HTERT RPE-1 (cell line): ENCODE results near the gene CEP72.
"Not testable (repeated sequence)": the region's sequence is repeated elsewhere in the genome, so short reads cannot be mapped to it uniquely, and the experiment has no call there.

ENCODE experiments used
- in situ Hi-C: fragments of 300-500 bp; cut with MboI; formaldehyde crosslinking; loops from 4 replicates; pipeline ENCODE4 v1.14.3; 2020; ENCODE audit warnings: low sequenced_read_pairs

Gene CEP72, protein sequence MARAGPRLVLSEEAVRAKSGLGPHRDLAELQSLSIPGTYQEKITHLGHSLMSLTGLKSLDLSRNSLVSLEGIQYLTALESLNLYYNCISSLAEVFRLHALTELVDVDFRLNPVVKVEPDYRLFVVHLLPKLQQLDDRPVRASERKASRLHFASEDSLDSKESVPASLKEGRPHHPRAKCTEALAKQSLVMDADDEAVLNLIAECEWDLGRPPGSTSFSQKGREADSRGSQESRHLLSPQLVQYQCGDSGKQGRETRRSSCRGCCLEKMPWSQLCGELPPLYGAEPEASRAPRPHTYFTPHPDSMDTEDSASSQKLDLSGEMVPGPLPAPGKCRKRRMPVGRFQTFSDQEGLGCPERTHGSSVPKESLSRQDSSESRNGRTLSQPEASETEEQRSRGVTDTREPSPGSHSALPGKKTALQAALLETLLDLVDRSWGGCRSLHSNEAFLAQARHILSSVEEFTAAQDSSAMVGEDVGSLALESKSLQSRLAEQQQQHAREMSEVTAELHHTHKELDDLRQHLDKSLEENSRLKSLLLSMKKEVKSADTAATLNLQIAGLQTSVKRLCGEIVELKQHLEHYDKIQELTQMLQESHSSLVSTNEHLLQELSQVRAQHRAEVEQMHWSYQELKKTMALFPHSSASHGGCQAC

DNA sequence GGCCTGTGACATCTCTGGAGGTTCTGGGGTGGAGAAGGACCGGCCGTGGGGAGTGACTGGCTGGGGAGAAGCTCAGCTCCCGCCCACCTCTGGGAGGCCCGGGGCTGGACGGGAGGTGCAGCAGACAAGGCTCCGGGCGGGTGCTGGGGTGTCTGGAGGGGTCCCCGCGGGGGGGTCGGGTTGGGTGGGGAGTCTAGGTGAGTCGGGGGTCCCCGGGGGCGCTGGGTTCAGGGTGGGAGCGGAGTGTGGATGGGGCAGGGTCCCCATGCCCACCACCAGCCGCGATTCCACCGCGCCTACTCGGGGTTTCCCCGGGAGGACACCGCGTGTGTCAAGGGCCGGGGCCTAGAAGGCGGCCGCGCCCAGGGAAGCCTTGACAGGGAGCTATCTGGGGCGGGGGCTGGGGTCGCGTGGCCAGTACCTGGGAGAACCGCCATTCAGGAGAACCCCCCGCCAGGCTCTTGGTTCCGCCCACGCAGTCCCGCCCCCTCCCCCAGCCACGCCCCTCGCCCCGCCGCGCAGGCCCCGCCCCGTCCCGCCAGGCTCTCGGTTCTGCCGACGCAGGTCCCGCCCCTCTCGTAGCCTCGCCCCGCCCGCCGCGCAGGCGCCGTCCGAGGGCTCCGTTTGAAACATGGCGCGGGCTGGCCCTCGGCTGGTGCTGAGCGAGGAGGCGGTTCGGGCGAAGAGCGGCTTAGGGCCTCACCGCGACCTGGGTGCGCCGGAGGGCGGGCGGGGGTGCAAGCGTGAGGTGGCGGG is at the start of gene CEP72:
TSS of gene CEP72 (plus strand) at position 610 of the 756 bp plus-strand sequence. CDS start at position 632, 22 bp downstream.
- in situ Hi-C loops = no loop called here

DNA sequence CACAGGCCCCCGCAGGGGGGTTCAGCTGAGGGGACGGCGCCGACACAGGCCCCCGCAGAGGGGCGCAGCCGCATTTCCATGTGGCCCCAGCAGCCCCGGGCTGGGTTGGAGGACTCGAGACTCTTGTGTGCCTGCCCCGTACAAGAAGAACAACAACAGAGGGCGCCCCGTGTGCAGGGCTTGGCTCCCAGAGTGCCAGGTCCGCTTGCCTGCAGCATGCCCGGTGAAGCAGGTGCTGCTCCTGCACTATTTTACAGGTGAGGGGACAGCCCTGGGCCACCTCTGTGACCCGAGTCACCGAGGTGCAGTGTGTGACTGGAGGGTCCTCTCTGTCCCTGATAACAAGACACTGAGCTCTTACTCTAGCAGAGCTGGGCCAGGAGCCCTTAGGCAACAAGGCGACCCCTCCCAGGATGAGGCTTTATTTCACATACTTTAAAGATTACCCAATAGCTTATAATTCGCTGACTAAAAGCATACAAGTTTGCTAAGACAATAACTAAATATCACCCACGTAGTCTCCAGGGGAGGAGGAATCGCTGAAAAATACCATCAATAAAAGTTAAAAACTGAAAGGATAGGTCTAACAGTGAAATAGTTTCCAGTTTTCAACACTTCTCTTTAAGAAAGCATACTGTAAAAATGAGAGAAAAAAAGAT is 46.2 kb upstream of the CEP72 start:
- in situ Hi-C loops = no loop called here

DNA sequence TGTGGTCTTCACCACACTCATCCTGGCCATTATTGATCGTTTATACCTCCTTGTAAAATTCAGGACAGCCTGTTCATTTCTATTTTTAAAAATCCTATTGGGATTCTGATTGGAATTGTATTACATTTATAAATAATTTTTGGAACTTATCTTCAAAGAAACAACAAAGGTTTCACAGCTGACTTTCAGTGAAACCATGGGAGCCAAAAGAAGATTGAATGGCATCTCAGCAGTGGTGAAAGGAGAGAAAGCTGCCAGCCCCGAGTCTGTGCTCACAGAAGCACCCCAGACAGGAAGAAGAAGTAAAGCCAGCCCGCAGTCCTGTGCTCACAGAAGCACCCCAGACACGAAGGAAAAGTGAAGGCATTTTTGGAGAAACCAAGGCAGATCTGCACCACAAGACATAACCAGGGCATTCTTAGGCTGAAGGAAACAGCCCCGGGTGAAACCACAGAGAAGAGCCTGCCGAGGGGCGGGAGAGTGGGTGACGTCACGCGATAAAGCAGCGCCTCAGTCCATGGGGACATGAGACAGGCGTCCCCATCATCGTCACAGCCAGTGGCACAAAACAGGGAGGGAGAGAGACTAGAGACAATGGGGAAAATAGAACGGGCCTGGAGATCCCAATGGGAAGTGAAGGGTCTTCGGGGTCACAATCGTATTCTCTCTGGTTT is 45.4 kb upstream of the CEP72 start:
- in situ Hi-C loops = no loop called here

DNA sequence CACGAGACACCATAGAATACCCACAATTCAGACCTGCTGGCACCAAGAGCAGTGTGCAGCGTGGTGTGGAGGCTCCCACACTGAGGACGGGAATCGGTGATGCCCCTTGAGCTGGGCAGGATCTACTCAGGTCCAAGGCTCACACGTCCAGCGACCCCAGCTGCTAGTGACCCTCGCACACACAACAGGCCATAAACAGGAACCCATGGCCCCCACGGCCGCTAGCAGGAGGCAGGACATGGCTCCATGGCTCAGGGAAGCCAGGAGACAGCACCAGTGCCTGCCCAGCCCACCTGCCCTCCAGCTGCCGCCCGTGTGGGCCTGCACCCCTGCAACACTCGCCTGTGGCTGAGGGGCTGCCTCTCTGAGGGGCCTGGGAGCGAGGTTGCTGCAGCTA is 44.5 kb upstream of the CEP72 start:
- in situ Hi-C loops = no loop called here

DNA sequence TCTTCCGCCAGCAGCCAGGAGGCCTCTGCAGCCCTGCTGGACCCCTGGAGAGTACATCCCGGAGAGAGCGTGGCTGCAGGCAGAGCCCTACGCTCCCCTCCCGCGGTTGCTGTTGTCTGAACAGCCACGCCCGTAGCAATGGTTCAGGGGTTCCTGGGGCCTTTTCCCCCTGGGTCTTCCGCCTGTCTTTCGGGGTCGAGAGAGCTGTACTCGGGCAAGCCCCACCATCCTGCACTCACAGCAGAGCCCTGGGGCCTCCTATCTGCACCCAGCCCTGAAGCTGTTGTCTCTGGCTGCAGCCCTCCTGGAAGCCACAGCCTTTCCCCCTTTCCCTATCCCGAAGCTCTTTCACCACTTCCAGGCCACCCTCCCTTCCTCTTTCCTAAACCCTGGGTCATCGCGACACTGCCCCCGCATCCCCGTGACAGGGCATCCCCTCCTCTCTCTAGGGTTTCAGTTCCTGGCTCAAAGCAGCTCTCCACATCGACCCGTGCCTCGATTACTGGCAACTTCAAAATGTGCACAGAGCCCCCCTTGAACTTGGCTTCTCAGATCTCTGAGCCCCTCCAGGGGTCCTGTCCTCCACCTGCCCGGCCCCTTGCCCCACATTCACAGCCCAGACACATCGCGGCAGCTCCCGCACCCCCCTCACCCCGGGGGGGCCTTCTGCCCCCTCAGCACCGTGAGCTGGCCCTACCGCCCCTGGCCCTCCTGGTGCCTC is 43.9 kb upstream of the CEP72 start:
- in situ Hi-C loops = no loop called here

DNA sequence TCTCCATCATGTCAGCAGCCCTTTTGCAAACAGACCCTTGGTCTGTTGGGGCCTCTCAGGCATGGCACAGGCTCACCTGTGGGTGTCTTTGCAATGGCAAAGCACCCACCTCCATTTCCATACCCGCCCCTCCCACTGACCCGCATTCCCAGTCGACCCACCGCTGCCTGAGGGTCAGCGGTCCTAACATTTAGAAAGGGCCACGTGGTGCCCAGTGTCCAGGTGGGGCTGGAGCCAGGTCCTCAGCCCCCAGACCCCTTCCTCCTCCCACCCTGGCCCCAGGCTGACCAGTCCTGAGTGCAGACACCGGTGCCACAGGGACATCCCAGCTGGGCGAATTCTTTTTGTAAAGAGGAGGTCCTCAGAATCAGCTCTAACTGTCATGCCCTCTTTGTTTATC is 43.3 kb upstream of the CEP72 start:
- in situ Hi-C loops = no loop called here

DNA sequence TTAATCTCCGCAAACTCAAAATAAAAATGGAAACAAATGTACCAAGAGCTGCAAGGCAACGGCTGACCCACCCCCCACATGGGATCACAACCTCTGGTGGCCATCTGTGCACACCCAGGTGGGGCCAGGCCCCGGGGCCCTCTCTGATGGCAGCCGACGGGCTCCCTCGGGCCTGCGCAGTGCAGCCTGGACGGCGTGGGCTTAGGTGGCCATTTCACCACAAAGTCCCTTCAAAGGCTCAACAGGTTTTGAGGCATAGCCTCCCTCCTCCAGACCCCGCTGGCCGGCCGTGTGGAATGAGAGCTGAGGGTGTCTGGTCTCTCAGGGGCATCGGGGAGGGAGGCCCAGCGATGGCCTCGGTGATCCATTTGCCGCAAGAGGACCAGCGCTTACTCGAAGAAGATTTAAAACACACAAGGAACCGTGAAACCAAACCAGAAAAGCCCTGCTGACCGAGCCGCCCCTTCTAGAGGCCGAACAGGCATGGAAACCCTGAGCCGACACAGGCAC is 42.7 kb upstream of the CEP72 start:
- in situ Hi-C loops = no loop called here

DNA sequence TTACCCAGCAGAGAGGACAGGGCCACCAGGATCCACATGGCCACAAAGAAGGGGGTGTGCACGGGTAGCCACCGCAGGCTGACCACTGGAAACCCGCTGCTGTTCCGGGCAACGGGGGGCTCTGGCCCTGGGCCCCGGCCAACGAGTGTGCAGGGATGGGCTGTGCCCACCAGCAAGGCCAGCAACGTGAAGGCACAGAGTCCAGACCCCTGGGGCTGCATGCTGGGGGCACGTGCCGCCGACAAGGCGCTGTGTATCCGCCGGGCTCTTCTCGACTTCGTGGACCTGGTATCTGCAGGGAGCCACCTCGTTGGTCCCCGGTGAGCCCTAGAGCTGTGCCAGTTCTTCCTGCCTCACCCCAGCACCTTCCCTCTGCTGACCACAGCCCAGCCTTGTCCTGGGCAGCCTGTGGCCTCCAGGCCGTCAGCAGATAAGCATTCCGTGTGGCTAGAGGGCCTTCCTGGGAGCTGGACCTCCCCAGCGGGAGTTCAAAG is 42.2 kb upstream of the CEP72 start:
- in situ Hi-C loops = no loop called here

DNA sequence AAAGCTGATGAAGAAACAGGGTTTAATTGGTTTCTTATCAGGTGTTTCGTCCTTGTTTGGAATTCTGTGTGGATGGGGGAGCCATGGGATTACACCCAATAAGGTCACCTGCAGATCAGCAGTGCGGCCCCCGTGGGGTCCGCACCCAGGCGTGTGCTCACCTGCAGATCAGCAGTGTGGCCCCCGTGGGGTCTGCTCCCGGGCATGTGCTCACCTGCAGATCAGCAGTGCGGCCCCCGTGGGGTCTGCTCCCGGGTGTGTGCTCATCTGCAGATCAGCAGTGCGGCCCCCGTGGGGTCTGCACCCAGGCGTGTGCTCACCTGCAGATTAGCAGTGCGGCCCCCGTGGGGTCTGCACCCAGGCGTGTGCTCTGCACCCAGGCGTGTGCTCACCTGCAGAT is 41.7 kb upstream of the CEP72 start:
- in situ Hi-C loops = no loop called here

DNA sequence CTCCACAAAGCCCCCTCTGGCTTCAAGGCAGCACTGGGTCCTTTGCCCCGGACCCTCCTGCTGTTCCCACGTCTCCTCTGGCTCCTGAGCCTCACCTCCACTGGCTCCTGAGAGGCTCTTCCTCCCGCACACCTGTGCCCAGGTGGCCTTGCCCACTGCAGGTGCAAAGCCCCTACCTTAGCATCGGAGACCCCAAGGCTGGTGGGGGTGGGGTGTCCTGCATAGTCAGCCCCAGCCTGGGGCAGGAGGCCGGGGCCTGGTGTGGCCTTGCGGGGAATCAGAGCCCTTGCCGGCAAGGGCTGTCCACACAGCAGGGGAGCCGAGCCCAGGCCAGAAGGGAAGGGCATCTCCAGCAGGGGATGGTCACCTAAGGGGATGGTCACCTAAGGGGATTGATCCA is 41.3 kb upstream of the CEP72 start:
- in situ Hi-C loops = no loop called here

DNA sequence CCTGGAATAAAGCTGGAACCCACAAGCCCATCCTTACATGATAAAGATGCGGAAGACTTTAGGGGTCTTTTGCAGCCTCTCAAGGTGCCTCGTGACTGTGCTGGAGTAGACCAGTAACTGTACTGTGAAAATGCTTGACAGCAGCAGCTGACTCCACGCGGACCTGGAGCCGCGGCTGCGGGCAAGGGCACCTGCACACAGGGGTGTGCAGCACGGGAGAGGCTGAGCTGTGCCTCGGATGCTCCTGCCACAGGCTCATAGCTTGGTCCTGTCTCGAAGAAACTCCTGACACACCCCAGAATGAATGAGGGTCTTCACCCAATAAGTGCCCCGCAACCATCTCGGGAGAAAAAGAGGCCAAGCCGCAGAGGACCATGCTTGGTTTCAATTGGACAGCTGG is 40.3 kb upstream of the CEP72 start:
- in situ Hi-C loops = no loop called here

DNA sequence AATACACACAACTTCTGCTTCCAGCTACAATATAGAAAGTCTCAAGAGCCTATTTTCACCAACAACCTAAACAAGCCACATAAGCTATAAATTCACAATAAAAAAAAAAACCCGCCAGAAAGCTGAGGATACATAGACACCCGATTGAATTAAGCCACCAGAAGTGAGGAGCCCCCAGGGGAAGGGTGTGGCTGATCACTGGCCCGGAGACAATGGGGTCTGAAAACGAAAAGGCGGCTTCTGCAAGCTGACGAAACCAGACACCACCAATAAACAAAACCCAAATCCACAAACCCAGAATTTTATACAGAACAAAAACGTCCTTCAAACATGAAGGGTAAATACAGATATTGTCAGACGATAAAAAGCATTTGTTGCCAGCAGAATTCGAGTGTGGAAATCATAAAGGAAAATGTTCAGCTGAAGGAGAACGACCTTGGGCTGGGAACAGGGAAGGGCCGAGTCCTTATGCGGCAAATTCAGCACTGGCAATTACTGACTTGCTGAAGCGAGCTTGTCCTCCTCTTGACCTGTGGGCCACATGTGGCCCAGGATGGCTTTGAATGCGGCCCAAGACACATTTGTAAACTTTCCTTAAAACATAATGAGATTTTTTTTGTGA is 39.6 kb upstream of the CEP72 start:
- in situ Hi-C loops = no loop called here

DNA sequence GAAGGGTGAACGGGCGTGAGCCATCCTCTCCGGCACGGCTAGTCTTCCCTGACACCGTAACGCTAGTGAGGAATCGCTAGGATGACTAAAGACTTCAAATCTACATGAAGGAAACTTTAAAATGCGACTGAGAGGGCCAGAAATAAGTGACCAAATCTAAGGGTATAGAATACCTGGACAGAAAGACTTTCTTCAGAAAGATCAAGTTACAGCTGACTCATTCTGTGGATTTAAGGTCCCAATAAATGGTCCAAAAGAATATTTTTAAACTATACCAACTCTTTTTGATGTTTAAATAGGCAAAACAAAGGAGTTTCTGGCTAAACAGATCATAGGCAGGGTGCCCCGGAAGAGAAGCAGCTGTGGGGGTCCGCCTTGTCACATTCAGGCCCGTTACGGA is 38.9 kb upstream of the CEP72 start:
- in situ Hi-C loops = no loop called here

DNA sequence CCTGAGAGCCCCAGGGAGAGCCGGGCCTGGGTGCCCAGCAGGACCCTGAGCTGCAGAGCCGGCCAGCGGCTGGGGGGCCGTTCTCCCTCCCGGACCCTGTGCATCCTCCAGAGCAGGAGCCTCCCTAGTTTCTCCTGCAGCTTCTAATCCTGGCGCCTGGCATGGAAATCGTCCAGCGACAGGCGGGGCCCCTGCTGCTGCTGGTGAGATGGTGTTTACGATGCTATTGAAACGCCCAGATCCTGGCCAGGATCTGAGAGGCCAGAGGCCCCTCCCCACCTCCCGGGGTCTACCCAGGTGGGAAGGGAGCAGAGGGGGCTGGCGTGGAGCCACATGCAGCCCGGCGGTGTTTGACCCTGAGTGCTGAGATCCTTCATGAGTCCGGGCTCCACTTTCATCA is 38.2 kb upstream of the CEP72 start:
- in situ Hi-C loops = no loop called here

DNA sequence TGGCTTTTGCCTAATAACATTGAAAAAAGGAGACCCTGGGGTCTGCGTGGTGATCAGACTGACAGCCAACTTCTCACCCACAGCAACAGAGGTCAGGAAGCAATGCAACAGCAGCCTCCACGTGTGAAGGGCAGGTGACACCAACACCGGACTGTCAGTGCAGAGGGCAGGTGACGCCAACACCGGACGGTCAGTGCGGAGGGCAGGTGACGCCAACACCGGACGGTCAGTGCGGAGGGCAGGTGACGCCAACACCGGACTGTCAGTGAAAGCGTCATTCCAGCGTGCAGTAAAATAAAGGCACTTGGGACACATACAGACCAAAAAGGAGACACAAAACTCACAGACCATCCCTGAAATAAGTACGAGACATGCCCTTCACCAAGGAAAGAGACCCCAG is 37.2 kb upstream of the CEP72 start:
- in situ Hi-C loops = no loop called here

DNA sequence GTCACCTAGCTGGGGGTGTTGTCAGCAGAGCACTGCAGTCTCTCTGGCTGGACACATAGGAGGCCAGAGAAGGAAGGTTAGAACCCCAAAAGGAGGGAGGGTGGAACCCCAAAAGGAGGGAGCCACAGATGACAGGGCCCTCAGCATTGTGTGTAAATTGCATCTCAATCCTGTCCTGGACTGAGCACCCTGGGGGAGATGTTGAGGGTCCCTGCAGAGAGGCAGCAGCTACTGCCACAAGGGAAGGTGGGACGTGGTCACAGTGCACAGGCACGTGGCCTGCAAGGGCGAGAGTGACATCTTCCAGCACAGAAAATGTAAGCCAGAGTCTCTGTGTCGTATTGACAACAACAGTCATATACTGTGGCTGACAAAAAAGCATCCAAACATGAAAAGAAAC is 36.5 kb upstream of the CEP72 start:
- in situ Hi-C loops = no loop called here

DNA sequence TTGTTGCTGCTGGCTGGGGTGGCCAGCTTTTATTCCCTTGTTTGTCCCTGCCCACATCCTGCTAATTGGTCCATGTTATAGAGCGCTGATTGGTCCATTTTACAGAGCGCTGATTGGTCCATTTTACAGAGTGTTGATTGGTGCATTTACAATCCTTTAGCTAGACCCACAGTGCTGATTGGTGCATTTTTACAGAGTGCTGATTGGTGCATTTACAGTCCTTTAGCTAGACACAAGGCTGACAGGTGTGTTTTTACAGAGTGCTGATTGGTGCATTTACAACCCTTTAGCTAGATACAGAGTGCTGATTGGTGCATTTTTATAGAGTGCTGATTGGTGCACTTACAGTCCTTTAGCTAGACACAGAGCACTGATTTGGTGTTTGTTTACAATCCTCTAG is 34.9 kb upstream of the CEP72 start:
- in situ Hi-C loops = not testable (repeated sequence)

DNA sequence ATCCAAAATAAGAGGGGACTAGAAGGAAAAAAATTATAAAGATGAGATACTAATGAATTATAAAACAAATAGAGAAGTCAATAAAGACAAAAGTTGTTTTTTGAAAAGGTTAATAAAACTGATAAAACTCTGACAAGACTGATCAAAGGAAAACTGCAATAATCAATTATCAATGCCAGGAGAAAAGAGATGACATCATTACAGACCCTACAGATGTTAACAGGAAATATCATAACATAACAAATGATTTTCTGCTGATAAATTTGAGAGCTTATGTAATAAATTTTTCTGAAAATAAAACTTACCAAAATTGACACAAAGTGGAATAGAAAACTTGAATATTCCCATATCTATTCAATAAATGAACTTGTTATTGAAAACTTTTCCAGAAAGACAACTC is 34.3 kb upstream of the CEP72 start:
- in situ Hi-C loops = no loop called here

DNA sequence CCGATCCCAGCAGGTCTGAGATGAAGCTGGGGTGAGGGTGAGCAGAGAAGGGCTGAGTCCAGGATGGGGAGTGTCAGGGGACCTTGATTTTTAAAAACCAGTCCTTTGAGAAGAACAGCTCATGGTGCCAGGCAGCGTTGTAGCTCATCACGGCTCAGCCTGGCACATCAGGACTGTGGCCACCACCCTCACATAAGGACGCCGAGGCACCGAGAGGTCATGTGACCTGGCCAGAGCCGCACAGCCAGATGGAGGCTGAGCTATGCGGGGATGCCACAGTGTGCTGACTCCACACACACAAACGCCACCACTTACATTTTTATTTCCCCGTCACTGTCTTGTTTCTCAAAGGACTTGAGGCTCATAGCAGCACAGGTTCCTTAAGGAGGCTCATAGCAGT is 32.9 kb upstream of the CEP72 start:
- in situ Hi-C loops = no loop called here
